Tibial artery (tissue), 4 donors: Measurements from ENCODE around the gene ABHD12.
A peak's percentile ranks its signal among the peaks of the same experiment; 100 is the strongest.

Experiments used
- DNase-seq, 2 donors: peaks; one replicate each; pipeline ENCODE4 v3.0.0-alpha.2; 2019
- H3K27ac ChIP-seq, 2 donors: fragments of 200-600 bp; sonication (generic) in 1 of 2; 1 replicate in 1 of 2; 2 replicates in 1 of 2; pipeline ENCODE4 v1.5.1; 2018 to 2019; ENCODE audit warnings: mild to moderate bottlenecking in 1 of 2
- H3K27me3 ChIP-seq, 2 donors: fragments of 200-600 bp; sonication (generic) in 1 of 2; one replicate each; pipeline versions ENCODE4 v1.5.1 to v1.6.0; 2016 to 2019
- H3K36me3 ChIP-seq, 3 donors: fragments of 200-600 bp; sonication (generic) in 2 of 3; one replicate each; pipeline ENCODE4 v1.5.1; 2016 to 2019; ENCODE audit warnings: mild to moderate bottlenecking in 2 of 3
- H3K4me1 ChIP-seq, 4 donors: fragments of 200-600 bp; sonication (generic) in 2 of 4; 1 replicate in 3 of 4; 2 replicates in 1 of 4; pipeline ENCODE4 v1.5.1; 2016 to 2019
- H3K4me3 ChIP-seq, 2 donors: fragments of 200-600 bp; sonication (generic) in 1 of 2; 1 replicate in 1 of 2; 2 replicates in 1 of 2; pipeline ENCODE4 v1.5.1; 2018 to 2019; ENCODE audit warnings: mild to moderate bottlenecking in 2 of 2
- H3K9me3 ChIP-seq, 3 donors: fragments of 200-600 bp; sonication (generic) in 1 of 3; one replicate each; pipeline ENCODE4 v1.5.1; 2016 to 2019
- CTCF ChIP-seq, 2 experiments: fragments of 200-600 bp in 1 of 2; fragments of 450-650 bp in 1 of 2; IDR thresholded peaks; one replicate each; pipeline ENCODE4 v1.5.1; 2017 to 2019; ENCODE audit warnings: antibody characterized with exemption in 2 of 2, mild to moderate bottlenecking in 1 of 2, moderate library complexity in 1 of 2
- intact Hi-C: fragments of 100-400 bp; cut with DNase I; formaldehyde crosslinking; loops from one replicate; pipeline ENCODE4 v1.15.0; 2023; ENCODE audit warnings: low total_unique reads

The ABHD12 gene

GRCh38 chr20:25390538-25391528, at the start of gene ABHD12:
Gene ABHD12 (minus strand): TSS chr20:25390835. CDS start chr20:25390703, 132 bp downstream.
- Histone ChIP-seq H3K4me3 (peak within 1 kb of the TSS; percentile 64 to 85), H3K27ac (peak within 1 kb of the TSS; percentile 78 to 80), H3K4me1 (peaks cover 0 to 12% (median 8%) of the 10 kb centered on the region in 4 donors), H3K27me3 (no peaks in the 10 kb centered on the region), H3K36me3 (no peaks in the 10 kb centered on the region), H3K9me3 (no peaks in the 10 kb centered on the region)
- peak; percentile 96 to 98 for DNase-seq
- intact Hi-C loops, result loop anchor here (5.0 to 10.0 kb wide), 4 partner anchors 89 to 394 kb away; partner anchors contain the start of gene ENTPD6
- TF ChIP-seq CTCF (IDR thresholded peaks at IDR 0.05), result no peak

- DNase-seq, result no peak
- no peaks in the 10 kb centered on the region for H3K36me3 ChIP-seq
- TF ChIP-seq CTCF (IDR thresholded peaks at IDR 0.05), result no peak
- H3K27me3 ChIP-seq, result no peaks in the 10 kb centered on the region
- H3K9me3 ChIP-seq, result no peaks in the 10 kb centered on the region
- no peak overlapping the region for H3K27ac ChIP-seq
- no peaks in the 10 kb centered on the region for H3K4me1 ChIP-seq
- intact Hi-C loops, result no loop called here
- H3K4me3 ChIP-seq, result no peak overlapping the region
Measured at GRCh38 chr20:25439328-25439727, 48.7 kb upstream of the ABHD12 start.

GRCh38 chr20:25437153-25437581, 46.5 kb upstream of the ABHD12 start:
- Histone ChIP-seq H3K4me1 (no peaks in the 10 kb centered on the region), H3K27ac (no peak overlapping the region), H3K9me3 (no peaks in the 10 kb centered on the region), H3K4me3 (no peak overlapping the region), H3K27me3 (no peaks in the 10 kb centered on the region), H3K36me3 (no peaks in the 10 kb centered on the region)
- no peak for TF ChIP-seq CTCF (IDR thresholded peaks at IDR 0.05)
- DNase-seq, result no peak
- intact Hi-C loops, result no loop called here

DNA sequence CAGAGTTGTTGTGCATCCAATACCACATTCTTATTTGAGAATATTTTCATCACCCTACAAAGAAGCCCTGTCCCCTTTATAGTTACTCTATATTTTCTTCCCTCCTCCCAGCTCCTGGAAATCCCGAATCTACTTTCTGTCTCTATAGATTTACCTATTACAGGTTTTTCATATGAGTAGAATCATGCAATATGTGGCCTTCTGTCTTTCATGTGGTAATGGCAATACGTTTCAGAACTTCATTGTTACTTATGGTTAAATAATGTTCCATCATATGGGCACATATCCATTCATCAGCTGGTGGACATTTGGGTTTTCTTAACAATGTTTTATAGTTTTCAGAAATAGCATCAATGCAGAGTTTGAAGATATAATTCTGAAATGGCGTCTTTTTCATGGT, 33.9 kb upstream of the ABHD12 start:
- no peaks in the 10 kb centered on the region for H3K27me3 ChIP-seq
- no peak overlapping the region for H3K27ac ChIP-seq
- intact Hi-C loops, result no loop called here
- DNase-seq, result no peak
- H3K36me3 ChIP-seq, result no peaks in the 10 kb centered on the region
- H3K4me1 ChIP-seq, result no peaks in the 10 kb centered on the region
- H3K4me3 ChIP-seq, result no peak overlapping the region
- no peaks in the 10 kb centered on the region for H3K9me3 ChIP-seq
- no peak for TF ChIP-seq CTCF (IDR thresholded peaks at IDR 0.05)

- Histone ChIP-seq H3K27me3 (no peaks in the 10 kb centered on the region), H3K36me3 (no peaks in the 10 kb centered on the region), H3K4me3 (no peak overlapping the region), H3K27ac (no peak overlapping the region), H3K9me3 (no peaks in the 10 kb centered on the region), H3K4me1 (no peaks in the 10 kb centered on the region)
- TF ChIP-seq CTCF (IDR thresholded peaks at IDR 0.05), result no peak
- intact Hi-C loops, result no loop called here
- no peak for DNase-seq
Measured at GRCh38 chr20:25422032-25422431, 31.4 kb upstream of the ABHD12 start.
